Measurements from ENCODE around the gene MYO19.

Gene MYO19

GRCh38 chr17:36533935-36534839, 481 bp downstream of the MYO19 start (continued):
- TF ChIP-seq OSR2 (tag by site-specific recombination; IDR thresholded peaks at IDR 0.05): no peak
- TF ChIP-seq ZNF544 (tag by site-specific recombination; IDR thresholded peaks at IDR 0.05): no peak
- no peak for TF ChIP-seq ZNF354C (tag by site-specific recombination; IDR thresholded peaks at IDR 0.05; ENCODE audit: borderline replicate concordance, low read depth)
- no peak for TF ChIP-seq ZNF549 (tag by site-specific recombination; IDR thresholded peaks at IDR 0.05)
- no peak for TF ChIP-seq ZNF423 (tag by site-specific recombination; IDR thresholded peaks at IDR 0.05)
- peak; percentile 55; the same call in 1 of the 2 replicates for TF ChIP-seq KLF17 (tag by site-specific recombination; IDR thresholded peaks at IDR 0.05)
- no peak for TF ChIP-seq FEZF1 (tag by site-specific recombination; IDR thresholded peaks at IDR 0.05)
- 0 out of 2 replicates have a peak, but pooled peaks have one; percentile 14 for TF ChIP-seq PRDM4 (tag by site-specific recombination; IDR thresholded peaks at IDR 0.05)
- TF ChIP-seq ZBTB10 (tag by site-specific recombination; IDR thresholded peaks at IDR 0.05): peak; percentile 68
- TF ChIP-seq ZNF585B (tag by site-specific recombination; IDR thresholded peaks at IDR 0.05): no peak
- peak; percentile 24; the same call in 1 of the 2 replicates for TF ChIP-seq ZIC2 (tag by site-specific recombination; IDR thresholded peaks at IDR 0.05)
- no peak for TF ChIP-seq ZNF280C (tag by site-specific recombination; IDR thresholded peaks at IDR 0.05)
- no peak for TF ChIP-seq SP7 (tag by site-specific recombination; IDR thresholded peaks at IDR 0.05)
- no peak for TF ChIP-seq PRDM10 (tag by site-specific recombination; IDR thresholded peaks at IDR 0.05)
- 0 out of 2 replicates have a peak, but pooled peaks have one; percentile 54 for TF ChIP-seq BCL11B (tag by site-specific recombination; IDR thresholded peaks at IDR 0.05; ENCODE audit: low read depth)
- TF ChIP-seq KLF8 (tag by site-specific recombination; IDR thresholded peaks at IDR 0.05): no peak; the same call in 1 of the 2 replicates
- 0 out of 2 replicates have a peak, but pooled peaks have one; percentile 15 for TF ChIP-seq KLF10 (tag by site-specific recombination; IDR thresholded peaks at IDR 0.05)
- TF ChIP-seq GLI2 (tag by site-specific recombination; IDR thresholded peaks at IDR 0.05; ENCODE audit: borderline replicate concordance, low read depth): no peak
- TF ChIP-seq ZNF221 (tag by site-specific recombination; IDR thresholded peaks at IDR 0.05; ENCODE audit: borderline replicate concordance): no peak; the same call in 1 of the 2 replicates
- no peak for TF ChIP-seq ZSCAN16 (tag by site-specific recombination; IDR thresholded peaks at IDR 0.05)
- no peak for TF ChIP-seq ZNF623 (tag by site-specific recombination; IDR thresholded peaks at IDR 0.05)
- no peak for TF ChIP-seq ZNF157 (tag by site-specific recombination; IDR thresholded peaks at IDR 0.05)
- no peak for TF ChIP-seq ZNF521 (tag by site-specific recombination; IDR thresholded peaks at IDR 0.05)
- TF ChIP-seq TCF7L2 (IDR thresholded peaks at IDR 0.05; ENCODE audit: borderline replicate concordance, low read depth, low read length): no peak
- no peak for TF ChIP-seq ZNF670 (tag by site-specific recombination; IDR thresholded peaks at IDR 0.05; ENCODE audit: low read depth)

Data from HEK293 (cell line).